ENCODE results near the gene UBE2B.
"Not testable (repeated sequence)": the region's sequence is repeated elsewhere in the genome, so short reads cannot be mapped to it uniquely, and the experiment has no call there.

The UBE2B gene

GRCh38 chr5:134406390-134406789 lies 35.0 kb downstream of the UBE2B start:
- Histone ChIP-seq H3K36me3 (ENCODE audit: control insufficient read depth, insufficient read depth, low read length) (peaks cover 11% of the 10 kb centered on the region), H3K27me3 (ENCODE audit: control insufficient read depth, insufficient read depth, low read length) (no peaks in the 10 kb centered on the region), H3K9me3 (ENCODE audit: control insufficient read depth, insufficient read depth, low read length) (no peaks in the 10 kb centered on the region), H3K4me3 (ENCODE audit: low read depth, low read length) (no peak overlapping the region), H3K4me1 (ENCODE audit: control insufficient read depth, insufficient read depth, low read length) (peaks cover 3% of the 10 kb centered on the region), H3K9ac (ENCODE audit: low read depth, low read length) (no peak overlapping the region)

GRCh38 chr5:134409321-134409720 lies 38.0 kb downstream of the UBE2B start:
- H3K9ac ChIP-seq (ENCODE audit: low read depth, low read length) = no peak overlapping the region
- no peaks in the 10 kb centered on the region for H3K27me3 ChIP-seq (ENCODE audit: control insufficient read depth, insufficient read depth, low read length)
- no peaks in the 10 kb centered on the region for H3K9me3 ChIP-seq (ENCODE audit: control insufficient read depth, insufficient read depth, low read length)
- H3K36me3 ChIP-seq (ENCODE audit: control insufficient read depth, insufficient read depth, low read length) = peaks cover 13% of the 10 kb centered on the region
- H3K4me3 ChIP-seq (ENCODE audit: low read depth, low read length) = no peak overlapping the region
- H3K4me1 ChIP-seq (ENCODE audit: control insufficient read depth, insufficient read depth, low read length) = peaks cover 15% of the 10 kb centered on the region

GRCh38 chr5:134410822-134411221 lies 39.5 kb downstream of the UBE2B start:
- peaks cover 15% of the 10 kb centered on the region for H3K4me1 ChIP-seq (ENCODE audit: control insufficient read depth, insufficient read depth, low read length)

GRCh38 chr5:134411228-134411545 lies 39.8 kb downstream of the UBE2B start:
- Histone ChIP-seq H3K9ac (ENCODE audit: low read depth, low read length) (peak overlapping the region; percentile 89), H3K27me3 (ENCODE audit: control insufficient read depth, insufficient read depth, low read length) (no peaks in the 10 kb centered on the region), H3K9me3 (ENCODE audit: control insufficient read depth, insufficient read depth, low read length) (no peaks in the 10 kb centered on the region), H3K36me3 (ENCODE audit: control insufficient read depth, insufficient read depth, low read length) (peaks cover 10% of the 10 kb centered on the region), H3K4me1 (ENCODE audit: control insufficient read depth, insufficient read depth, low read length) (peaks cover 15% of the 10 kb centered on the region), H3K4me3 (ENCODE audit: low read depth, low read length) (peak overlapping the region; percentile 94)

More at GRCh38 chr5:134410822-134411221, 39.5 kb downstream of the UBE2B start:
- H3K9me3 ChIP-seq (ENCODE audit: control insufficient read depth, insufficient read depth, low read length) = no peaks in the 10 kb centered on the region
- H3K36me3 ChIP-seq (ENCODE audit: control insufficient read depth, insufficient read depth, low read length) = peaks cover 13% of the 10 kb centered on the region
- no peaks in the 10 kb centered on the region for H3K27me3 ChIP-seq (ENCODE audit: control insufficient read depth, insufficient read depth, low read length)
- peak overlapping the region; percentile 94 for H3K4me3 ChIP-seq (ENCODE audit: low read depth, low read length)
- H3K9ac ChIP-seq (ENCODE audit: low read depth, low read length) = peak overlapping the region; percentile 89

- Histone ChIP-seq H3K4me1 (ENCODE audit: control insufficient read depth, insufficient read depth, low read length) (peaks cover 15% of the 10 kb centered on the region), H3K36me3 (ENCODE audit: control insufficient read depth, insufficient read depth, low read length) (peaks cover 8% of the 10 kb centered on the region), H3K9me3 (ENCODE audit: control insufficient read depth, insufficient read depth, low read length) (no peaks in the 10 kb centered on the region), H3K27me3 (ENCODE audit: control insufficient read depth, insufficient read depth, low read length) (no peaks in the 10 kb centered on the region), H3K9ac (ENCODE audit: low read depth, low read length) (peak within 1 kb of the TSS; percentile 89), H3K4me3 (ENCODE audit: low read depth, low read length) (peak within 1 kb of the TSS; percentile 94)
These were observed 40.3 kb downstream of the UBE2B start, which contains the start of gene CDKN2AIPNL for GRCh38 chr5:134411546-134412266. Gene CDKN2AIPNL (minus strand): TSS chr5:134411881. CDS start chr5:134411854, 27 bp downstream.

- Histone ChIP-seq H3K4me3 (ENCODE audit: low read depth, low read length) (no peak overlapping the region), H3K9ac (ENCODE audit: low read depth, low read length) (no peak overlapping the region), H3K4me1 (ENCODE audit: control insufficient read depth, insufficient read depth, low read length) (peaks cover 15% of the 10 kb centered on the region), H3K9me3 (ENCODE audit: control insufficient read depth, insufficient read depth, low read length) (no peaks in the 10 kb centered on the region), H3K36me3 (ENCODE audit: control insufficient read depth, insufficient read depth, low read length) (peaks cover 2% of the 10 kb centered on the region), H3K27me3 (ENCODE audit: control insufficient read depth, insufficient read depth, low read length) (no peaks in the 10 kb centered on the region)
These were observed 41.7 kb downstream of the UBE2B start for GRCh38 chr5:134413046-134413445.

GRCh38 chr5:134417707-134418106 lies 46.3 kb downstream of the UBE2B start:
- Histone ChIP-seq H3K4me3 (ENCODE audit: low read depth, low read length) (no peak overlapping the region), H3K4me1 (ENCODE audit: control insufficient read depth, insufficient read depth, low read length) (peaks cover 8% of the 10 kb centered on the region), H3K9me3 (ENCODE audit: control insufficient read depth, insufficient read depth, low read length) (no peaks in the 10 kb centered on the region), H3K27me3 (ENCODE audit: control insufficient read depth, insufficient read depth, low read length) (no peaks in the 10 kb centered on the region), H3K36me3 (ENCODE audit: control insufficient read depth, insufficient read depth, low read length) (no peaks in the 10 kb centered on the region), H3K9ac (ENCODE audit: low read depth, low read length) (no peak overlapping the region)

- Histone ChIP-seq H3K4me3 (ENCODE audit: low read depth, low read length) (no peak overlapping the region), H3K27me3 (ENCODE audit: control insufficient read depth, insufficient read depth, low read length) (no peaks in the 10 kb centered on the region), H3K4me1 (ENCODE audit: control insufficient read depth, insufficient read depth, low read length) (peaks cover 3% of the 10 kb centered on the region), H3K9ac (ENCODE audit: low read depth, low read length) (no peak overlapping the region), H3K36me3 (ENCODE audit: control insufficient read depth, insufficient read depth, low read length) (no peaks in the 10 kb centered on the region), H3K9me3 (ENCODE audit: control insufficient read depth, insufficient read depth, low read length) (no peaks in the 10 kb centered on the region)
These were observed 47.6 kb downstream of the UBE2B start for GRCh38 chr5:134418958-134419357.

GRCh38 chr5:134420343-134420742 lies 49.0 kb downstream of the UBE2B start:
- H3K27me3 ChIP-seq (ENCODE audit: control insufficient read depth, insufficient read depth, low read length) = no peaks in the 10 kb centered on the region
- H3K36me3 ChIP-seq (ENCODE audit: control insufficient read depth, insufficient read depth, low read length) = no peaks in the 10 kb centered on the region
- no peak overlapping the region for H3K4me3 ChIP-seq (ENCODE audit: low read depth, low read length)
- no peaks in the 10 kb centered on the region for H3K9me3 ChIP-seq (ENCODE audit: control insufficient read depth, insufficient read depth, low read length)
- no peak overlapping the region for H3K9ac ChIP-seq (ENCODE audit: low read depth, low read length)
- no peaks in the 10 kb centered on the region for H3K4me1 ChIP-seq (ENCODE audit: control insufficient read depth, insufficient read depth, low read length)

- H3K9me3 ChIP-seq (ENCODE audit: control insufficient read depth, insufficient read depth, low read length); H3K4me1 ChIP-seq (ENCODE audit: control insufficient read depth, insufficient read depth, low read length); H3K27me3 ChIP-seq (ENCODE audit: control insufficient read depth, insufficient read depth, low read length); H3K9ac ChIP-seq (ENCODE audit: low read depth, low read length); H3K36me3 ChIP-seq (ENCODE audit: control insufficient read depth, insufficient read depth, low read length); H3K4me3 ChIP-seq (ENCODE audit: low read depth, low read length): not testable (repeated sequence)
These were observed 49.7 kb downstream of the UBE2B start for GRCh38 chr5:134421038-134421437.

GRCh38 chr5:134422791-134423365 lies 51.5 kb downstream of the UBE2B start:
- Histone ChIP-seq H3K36me3 (ENCODE audit: control insufficient read depth, insufficient read depth, low read length) (no peaks in the 10 kb centered on the region), H3K9me3 (ENCODE audit: control insufficient read depth, insufficient read depth, low read length) (no peaks in the 10 kb centered on the region), H3K27me3 (ENCODE audit: control insufficient read depth, insufficient read depth, low read length) (no peaks in the 10 kb centered on the region), H3K4me3 (ENCODE audit: low read depth, low read length) (no peak overlapping the region), H3K4me1 (ENCODE audit: control insufficient read depth, insufficient read depth, low read length) (peaks cover 4% of the 10 kb centered on the region), H3K9ac (ENCODE audit: low read depth, low read length) (no peak overlapping the region)

- Histone ChIP-seq H3K9me3 (ENCODE audit: control insufficient read depth, insufficient read depth, low read length) (no peaks in the 10 kb centered on the region), H3K9ac (ENCODE audit: low read depth, low read length) (no peak overlapping the region)
These were observed 52.0 kb downstream of the UBE2B start for GRCh38 chr5:134423376-134423775.

More at GRCh38 chr5:134423376-134423775, 52.0 kb downstream of the UBE2B start:
- no peak overlapping the region for H3K4me3 ChIP-seq (ENCODE audit: low read depth, low read length)
- H3K36me3 ChIP-seq (ENCODE audit: control insufficient read depth, insufficient read depth, low read length) = no peaks in the 10 kb centered on the region
- H3K4me1 ChIP-seq (ENCODE audit: control insufficient read depth, insufficient read depth, low read length) = peaks cover 7% of the 10 kb centered on the region
- H3K27me3 ChIP-seq (ENCODE audit: control insufficient read depth, insufficient read depth, low read length) = no peaks in the 10 kb centered on the region
